Stimulated activated CD4-positive, alpha-beta T cell treated with anti-CD3 and anti-CD28 coated beads, Interleukin-2, amount 100 ng/mL, for 24 hours (primary cell): Measurements from ENCODE around the gene SOX18.

Experiments used
- DNase-seq, 2 donors: peaks; one replicate each; pipeline ENCODE4 v3.0.0-alpha.2; 2020

Gene SOX18

GRCh38 chr20:64036346-64037198 is 12.9 kb downstream of the SOX18 start:
- no peak for DNase-seq

- DNase-seq = no peak
Measured at GRCh38 chr20:64035933-64036345, 13.5 kb downstream of the SOX18 start, which contains the start of gene C20orf204. Gene C20orf204, plus strand, starts transcription at chr20:64036182. Its CDS starts 142 bp downstream, at chr20:64036324.

GRCh38 chr20:64035066-64035932 is 14.1 kb downstream of the SOX18 start:
- peak in 1 of 2 donors; percentile 45 for DNase-seq

GRCh38 chr20:64033981-64034493 is 15.4 kb downstream of the SOX18 start:
- DNase-seq = no peak

- DNase-seq = no peak
Measured at GRCh38 chr20:64032706-64033624, 16.5 kb downstream of the SOX18 start.

- no peak for DNase-seq
Measured at GRCh38 chr20:64031822-64032314, 17.6 kb downstream of the SOX18 start.

- no peak for DNase-seq
Measured at GRCh38 chr20:64030371-64031134, 18.9 kb downstream of the SOX18 start.

- no peak for DNase-seq
Measured at GRCh38 chr20:64029293-64030117, 19.9 kb downstream of the SOX18 start.

- no peak for DNase-seq
Measured at GRCh38 chr20:64027981-64028685, 21.3 kb downstream of the SOX18 start.

GRCh38 chr20:64025826-64026412 is 23.5 kb downstream of the SOX18 start:
- no peak for DNase-seq

GRCh38 chr20:64025101-64025825 is 24.2 kb downstream of the SOX18 start:
- DNase-seq = no peak

- no peak for DNase-seq
Measured at GRCh38 chr20:64024141-64024990, 25.1 kb downstream of the SOX18 start.

- DNase-seq = no peak
Measured at GRCh38 chr20:64023361-64024140, 25.9 kb downstream of the SOX18 start.

GRCh38 chr20:64022671-64023360 is 26.6 kb downstream of the SOX18 start:
- DNase-seq = no peak

GRCh38 chr20:64021124-64021975 is 28.1 kb downstream of the SOX18 start:
- DNase-seq = no peak
